Activated CD8-positive, alpha-beta memory T cell treated with anti-CD3 and anti-CD28 coated beads, Interleukin-2, amount 10 ng/mL, durations not matched to agents 7 days and 5 days (primary cell): ENCODE measurements around the gene C1orf159. TPM values are rescaled to one million over a fixed set of nuclear protein-coding genes. Genes with fewer than 3 reads are reported as not detected.
"Not testable (repeated sequence)": the region's sequence is repeated elsewhere in the genome, so short reads cannot be mapped to it uniquely, and the experiment has no call there.

Source experiments
- ATAC-seq: fragments of 150-1000 bp; cut with Tn5 transposase; one replicate; pipeline ENCODE4 v1.10.0; 2021; ENCODE audit warnings: moderate library complexity
- CTCF ChIA-PET: fragments of 350-600 bp; sonication (Branson Sonifier 250); formaldehyde crosslinking; loops from one replicate; lab custom pipeline; 2021; ENCODE audit warnings: antibody characterized with exemption; lab: Charles Lee
- DNase-seq: peaks from one replicate; pipeline ENCODE4 v3.0.0-alpha.2; 2020
- H3K27ac Mint-ChIP-seq: one replicate; pipeline ENCODE4 v1.8.0; 2021; ENCODE audit warnings: mild to moderate bottlenecking, mixed read lengths
- H3K27me3 Mint-ChIP-seq: one replicate; pipeline ENCODE4 v1.8.0; 2021; ENCODE audit warnings: mixed read lengths
- H3K36me3 Mint-ChIP-seq: one replicate; pipeline ENCODE4 v1.8.0; 2021; ENCODE audit warnings: mild to moderate bottlenecking, mixed read lengths
- H3K4me1 Mint-ChIP-seq: one replicate; pipeline ENCODE4 v1.8.0; 2021; ENCODE audit warnings: mixed read lengths
- H3K4me3 Mint-ChIP-seq: one replicate; pipeline ENCODE4 v1.8.0; 2021; ENCODE audit warnings: mild to moderate bottlenecking, moderate library complexity, mixed read lengths
- H3K9me3 Mint-ChIP-seq: one replicate; pipeline ENCODE4 v1.8.0; 2022; ENCODE audit warnings: low read depth, mixed read lengths
- total RNA-seq, 2 experiments: library from RNA; stranded (reverse); gene quantifications; one replicate each; pipeline ENCODE4 v1.2.3, GENCODE V29; 2021

The C1orf159 gene
- total RNA-seq, 2 experiments from 2014 or later: 22.9 to 23.6 TPM

DNA sequence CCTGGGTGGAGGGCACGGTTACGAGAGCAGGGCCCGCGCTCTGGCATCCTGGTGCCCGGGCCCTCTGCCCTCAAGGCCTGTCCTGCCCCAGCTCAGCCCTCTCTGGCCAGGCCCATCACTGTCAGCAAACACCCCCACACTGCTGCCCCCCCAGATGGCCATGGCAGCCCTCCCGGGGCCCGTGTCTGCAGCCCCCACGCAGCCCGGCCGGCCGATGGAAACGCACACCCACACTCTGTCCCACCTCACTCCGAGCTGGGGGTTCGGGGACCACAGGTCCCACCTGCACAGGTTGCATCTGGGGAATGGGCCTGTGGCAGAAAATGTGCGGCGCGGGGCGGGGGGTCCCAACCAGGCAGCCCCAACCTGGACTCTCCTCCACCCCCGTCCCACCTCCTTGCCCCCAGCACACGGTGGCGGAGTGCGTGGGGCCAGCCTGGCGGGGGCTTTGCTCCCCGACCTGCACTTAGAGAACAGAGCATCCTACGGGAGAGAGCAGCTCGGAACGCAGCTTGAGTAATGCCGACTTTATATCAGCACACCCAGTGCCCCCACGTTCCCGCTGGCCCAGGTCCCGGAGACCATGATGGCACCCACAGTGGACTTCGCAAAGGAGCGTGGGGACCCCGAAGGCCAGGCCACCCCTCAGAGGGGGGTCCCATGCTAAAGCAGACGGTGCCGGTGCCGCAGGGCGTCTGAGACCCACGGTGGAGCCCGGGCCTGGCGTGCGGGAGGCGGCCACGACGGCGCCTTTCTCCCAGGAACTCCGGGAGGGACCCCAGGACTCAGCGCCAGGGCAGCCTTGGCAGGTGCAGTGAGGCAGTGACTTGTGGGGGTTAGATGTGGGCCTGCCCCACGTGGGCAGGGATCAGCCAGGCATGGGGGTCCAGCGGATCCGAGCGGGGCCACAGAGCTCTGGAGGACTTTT is 34.3 kb downstream of the C1orf159 start:
- Mint-ChIP-seq H3K9me3 (no peaks in the 10 kb centered on the region), H3K27ac (no peak overlapping the region), H3K36me3 (no peaks in the 10 kb centered on the region), H3K4me1 (peaks cover 4% of the 10 kb centered on the region), H3K4me3 (no peak overlapping the region), H3K27me3 (peaks cover 5% of the 10 kb centered on the region)
- DNase-seq (no peak), ATAC-seq (no peak)
- CTCF ChIA-PET: no interaction called here

DNA sequence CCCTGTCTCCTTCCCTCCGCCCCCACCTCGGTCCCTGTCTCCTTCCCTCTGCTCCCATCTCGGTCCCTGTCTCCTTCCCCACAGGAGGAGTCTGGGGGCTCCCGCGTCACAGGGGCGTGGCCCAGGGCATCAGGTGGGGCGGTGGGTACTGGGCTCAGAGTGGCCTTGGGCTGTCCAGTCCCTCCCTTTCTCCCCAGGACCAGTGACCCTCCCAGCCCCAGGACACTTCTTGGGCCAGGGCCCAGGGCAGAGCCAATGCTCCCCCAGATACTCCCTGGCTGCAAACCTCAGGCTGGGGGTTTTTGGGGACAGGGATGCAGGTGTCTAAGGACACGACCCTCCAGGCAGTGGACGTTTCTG is 35.0 kb downstream of the C1orf159 start:
- Mint-ChIP-seq H3K4me1 (peaks cover 4% of the 10 kb centered on the region), H3K36me3 (no peaks in the 10 kb centered on the region), H3K27ac (no peak overlapping the region), H3K9me3 (no peaks in the 10 kb centered on the region), H3K4me3 (no peak overlapping the region), H3K27me3 (peaks cover 5% of the 10 kb centered on the region)
- ATAC-seq (no peak), DNase-seq (no peak)
- CTCF ChIA-PET: no interaction called here

DNA sequence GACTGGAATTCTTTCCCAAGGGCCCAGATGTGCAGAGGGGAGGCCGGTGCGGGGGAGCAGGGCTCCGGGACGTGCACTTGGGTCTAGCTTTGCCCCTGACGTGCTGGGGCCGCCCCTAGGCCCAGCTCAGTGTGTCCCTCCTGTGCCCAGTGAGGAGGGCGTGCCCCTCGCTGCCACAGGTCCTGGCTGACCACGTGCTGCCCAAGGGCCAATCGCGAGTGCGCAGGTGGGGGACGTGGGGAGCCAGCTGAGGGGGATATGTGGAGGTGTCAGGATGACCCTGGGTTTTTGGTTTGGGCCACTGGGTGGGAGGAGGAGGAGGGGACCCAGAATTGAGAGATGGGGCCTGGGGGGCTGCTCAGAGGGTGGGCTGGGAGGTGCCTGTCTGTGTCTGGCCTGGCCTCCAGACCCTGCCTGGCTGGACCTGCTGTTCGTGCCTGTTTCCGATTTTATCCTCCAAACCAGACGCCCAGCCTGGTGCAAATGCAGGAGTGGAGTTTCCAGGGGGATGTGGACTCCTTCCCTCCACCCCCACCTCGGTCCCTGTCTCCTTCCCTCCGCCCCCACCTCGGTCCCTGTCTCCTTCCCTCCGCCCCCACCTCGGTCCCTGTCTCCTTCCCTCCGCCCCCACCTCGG is 35.6 kb downstream of the C1orf159 start:
- peaks cover 5% of the 10 kb centered on the region for H3K27me3 Mint-ChIP-seq
- no peaks in the 10 kb centered on the region for H3K9me3 Mint-ChIP-seq
- DNase-seq (no peak), ATAC-seq (peak; percentile 37)
- H3K36me3 Mint-ChIP-seq: no peaks in the 10 kb centered on the region
- no peak overlapping the region for H3K4me3 Mint-ChIP-seq
- CTCF ChIA-PET: no interaction called here
- no peak overlapping the region for H3K27ac Mint-ChIP-seq
- peaks cover 4% of the 10 kb centered on the region for H3K4me1 Mint-ChIP-seq

DNA sequence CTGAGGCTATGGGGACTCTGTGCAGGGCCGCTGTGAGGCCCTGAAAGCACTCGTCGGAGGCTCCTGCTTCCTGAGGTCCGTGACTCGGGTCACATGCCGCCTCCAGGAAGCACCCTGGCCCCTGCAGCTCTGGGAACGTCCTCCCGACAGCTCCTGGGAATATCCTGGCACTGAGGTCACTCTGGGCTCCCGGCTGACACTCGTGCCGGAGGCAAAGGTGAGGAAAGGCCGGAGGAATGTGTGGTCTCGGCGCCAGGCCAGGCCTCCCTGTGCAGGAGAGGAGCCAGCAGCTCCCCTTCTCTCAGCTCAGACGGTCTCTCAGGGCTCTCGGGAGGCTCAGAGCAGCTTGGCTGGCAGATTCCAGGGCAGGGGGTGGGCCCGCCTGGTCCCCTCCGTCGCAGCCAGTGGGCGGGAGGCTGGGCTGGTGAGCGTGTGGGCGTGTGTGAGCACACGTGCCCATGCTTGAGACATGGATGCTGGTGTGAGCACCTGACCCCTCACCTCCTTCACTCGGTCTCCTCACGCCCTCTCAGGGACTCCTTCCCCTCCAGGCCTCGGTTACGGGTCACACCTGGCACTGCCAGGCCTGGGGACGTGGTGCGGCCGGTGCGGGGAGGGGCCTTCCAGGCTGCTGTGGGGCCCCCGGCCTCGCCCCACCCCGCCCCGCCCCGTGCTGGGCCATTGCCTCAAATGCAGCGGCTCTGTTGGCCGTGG is 36.3 kb downstream of the C1orf159 start:
- Mint-ChIP-seq H3K4me1 (peaks cover 4% of the 10 kb centered on the region), H3K4me3 (no peak overlapping the region), H3K27ac (no peak overlapping the region), H3K36me3 (no peaks in the 10 kb centered on the region), H3K9me3 (no peaks in the 10 kb centered on the region), H3K27me3 (peaks cover 7% of the 10 kb centered on the region)
- DNase-seq (no peak), ATAC-seq (peak; percentile 65)
- CTCF ChIA-PET: no interaction called here

DNA sequence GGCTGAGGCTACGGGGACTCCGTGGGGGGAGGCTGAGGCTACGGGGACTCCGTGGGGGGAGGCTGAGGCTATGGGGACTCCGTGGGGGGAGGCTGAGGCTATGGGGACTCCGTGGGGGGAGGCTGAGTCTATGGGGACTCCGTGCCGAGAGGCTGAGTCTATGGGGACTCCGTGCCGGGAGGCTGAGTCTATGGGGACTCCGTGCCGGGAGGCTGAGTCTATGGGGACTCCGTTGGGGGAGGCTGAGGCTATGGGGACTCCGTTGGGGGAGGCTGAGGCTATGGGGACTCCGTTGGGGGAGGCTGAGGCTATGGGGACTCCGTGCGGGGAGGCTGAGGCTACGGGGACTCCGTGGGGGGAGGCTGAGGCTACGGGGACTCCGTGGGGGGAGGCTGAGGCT is 38.5 kb downstream of the C1orf159 start:
- H3K4me3 Mint-ChIP-seq, H3K27ac Mint-ChIP-seq, H3K36me3 Mint-ChIP-seq, H3K4me1 Mint-ChIP-seq, ATAC-seq, CTCF ChIA-PET, DNase-seq, H3K27me3 Mint-ChIP-seq, H3K9me3 Mint-ChIP-seq: not testable (repeated sequence)

DNA sequence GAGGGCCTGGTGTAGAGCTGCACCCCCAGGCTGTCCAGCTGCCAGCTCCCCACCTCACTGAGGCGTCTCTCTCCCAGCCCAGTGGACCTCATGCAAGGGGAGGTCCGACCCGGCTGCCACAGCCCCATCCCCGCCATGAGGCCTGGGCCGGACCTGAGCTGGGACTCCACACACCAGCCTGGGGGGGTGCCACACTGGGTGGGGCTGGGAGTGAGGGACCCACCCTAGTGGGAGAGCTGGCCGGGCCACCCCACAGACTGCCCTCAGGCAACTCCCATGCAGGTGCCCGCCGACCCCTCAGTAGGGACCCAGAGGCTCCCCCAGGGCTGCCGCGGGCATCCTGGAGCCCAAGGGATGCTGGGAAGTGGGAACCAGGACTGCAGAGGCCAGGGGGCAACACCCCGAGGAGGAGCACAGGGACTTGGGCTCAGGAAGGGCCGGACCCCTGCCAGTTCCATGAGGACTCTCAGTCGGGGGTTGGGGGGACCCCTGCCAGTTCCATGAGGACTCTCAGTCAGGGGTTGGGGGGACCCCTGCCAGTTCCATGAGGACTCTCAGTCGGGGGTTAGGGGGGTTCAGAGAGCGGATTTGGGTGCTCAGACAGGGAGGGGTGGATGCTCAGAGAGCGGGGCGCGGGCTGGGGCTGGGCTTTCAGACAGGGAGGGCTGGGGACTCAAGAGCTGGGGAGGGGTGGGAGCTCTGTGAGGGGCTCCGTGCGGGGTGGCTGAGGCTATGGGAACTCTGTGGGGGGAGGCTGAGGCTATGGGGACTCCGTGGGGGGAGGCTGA is 40.5 kb downstream of the C1orf159 start:
- Mint-ChIP-seq H3K36me3 (no peaks in the 10 kb centered on the region), H3K9me3 (no peaks in the 10 kb centered on the region), H3K27me3 (peaks cover 7% of the 10 kb centered on the region), H3K4me3 (no peak overlapping the region), H3K27ac (no peak overlapping the region), H3K4me1 (peaks cover 4% of the 10 kb centered on the region)
- ATAC-seq: no peak
- CTCF ChIA-PET: no interaction called here
- DNase-seq: no peak

DNA sequence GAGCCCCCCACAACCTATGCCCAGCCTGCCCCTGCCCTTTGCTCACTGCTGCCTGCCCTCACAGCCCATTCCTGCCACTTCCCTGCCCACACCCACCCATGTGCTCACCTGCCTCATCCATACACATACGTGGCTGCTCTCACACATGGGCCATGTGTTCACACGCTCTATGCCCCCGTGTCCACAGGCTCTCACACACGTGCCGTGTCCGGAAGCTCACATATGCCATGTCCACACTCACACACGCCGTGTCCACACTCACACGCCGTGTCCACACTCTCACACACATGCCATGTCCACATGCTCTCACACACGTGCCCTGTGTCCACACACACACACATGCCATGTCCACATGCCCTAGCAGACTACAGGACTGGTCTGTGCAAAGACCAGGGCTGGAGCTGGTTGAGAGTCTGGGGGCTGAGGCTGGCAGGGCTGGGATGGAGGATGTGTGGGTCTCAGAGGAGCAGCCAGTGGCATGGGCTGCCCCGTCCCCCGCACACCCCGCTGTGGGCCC is 41.2 kb downstream of the C1orf159 start:
- H3K9me3 Mint-ChIP-seq: no peaks in the 10 kb centered on the region
- H3K4me3 Mint-ChIP-seq: no peak overlapping the region
- H3K27me3 Mint-ChIP-seq: peaks cover 10% of the 10 kb centered on the region
- no peak for DNase-seq
- CTCF ChIA-PET: interaction anchor here (1.1 kb wide), 1 partner anchor 47 kb away, joined by 3 read pairs; no protein-coding TSS in a partner anchor
- no peak overlapping the region for H3K27ac Mint-ChIP-seq
- H3K4me1 Mint-ChIP-seq: peaks cover 5% of the 10 kb centered on the region
- H3K36me3 Mint-ChIP-seq: no peaks in the 10 kb centered on the region
- ATAC-seq: no peak

DNA sequence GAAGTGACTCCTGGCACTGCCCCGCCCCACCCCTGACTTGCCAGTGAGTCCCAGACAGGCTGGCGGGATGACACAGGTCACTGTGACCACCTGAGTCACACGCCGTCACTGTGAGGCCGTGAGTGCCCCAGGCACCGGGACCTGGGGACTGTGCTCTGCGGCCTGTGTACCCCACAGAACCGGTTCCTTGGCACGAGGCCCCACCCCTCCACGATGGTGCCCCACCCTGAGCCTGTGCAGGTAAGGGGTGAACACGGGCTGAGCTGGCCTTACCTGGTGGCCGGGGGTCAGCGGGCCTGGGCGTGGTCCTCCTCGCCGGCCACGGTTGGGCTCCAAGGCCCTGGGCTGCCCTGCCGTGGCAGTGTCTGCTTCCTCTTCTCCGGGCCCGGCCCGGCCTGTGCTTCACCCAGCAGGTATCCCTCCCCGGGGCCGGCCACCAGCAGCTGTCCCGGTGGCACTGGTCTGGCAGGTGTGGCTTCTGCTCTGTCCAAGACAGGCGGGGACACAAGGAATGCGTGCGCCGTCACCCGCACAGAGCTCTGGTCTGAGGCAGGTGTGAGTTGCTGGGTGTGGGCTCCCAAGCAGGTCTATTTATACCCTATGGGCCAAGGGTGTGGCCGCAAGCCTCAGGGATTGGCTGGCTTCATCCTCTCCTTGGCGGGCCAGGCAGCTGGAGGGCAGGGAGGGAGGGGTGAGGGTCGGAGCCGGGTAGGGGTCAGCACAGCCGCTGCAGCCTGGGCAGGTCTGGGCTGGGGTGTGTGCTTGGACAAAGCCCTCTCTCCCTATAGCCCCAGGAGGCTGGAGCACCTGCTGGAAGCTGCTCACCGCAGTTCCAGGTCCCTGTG is 41.9 kb downstream of the C1orf159 start, which contains the start of gene RNF223:
TSS of gene RNF223 (minus strand) at position 564 of the 845 bp plus-strand sequence. CDS start 1,740 bp downstream, outside the sequence.
- Mint-ChIP-seq H3K27ac (no peak within 1 kb of the TSS), H3K36me3 (no peaks in the 10 kb centered on the region), H3K4me3 (no peak within 1 kb of the TSS), H3K27me3 (peaks cover 5% of the 10 kb centered on the region), H3K9me3 (no peaks in the 10 kb centered on the region), H3K4me1 (peaks cover 1% of the 10 kb centered on the region)
- ATAC-seq (no peak), DNase-seq (no peak)
- CTCF ChIA-PET: interaction anchor here (1.1 kb wide), 1 partner anchor 48 kb away, joined by 3 read pairs; no protein-coding TSS in a partner anchor

DNA sequence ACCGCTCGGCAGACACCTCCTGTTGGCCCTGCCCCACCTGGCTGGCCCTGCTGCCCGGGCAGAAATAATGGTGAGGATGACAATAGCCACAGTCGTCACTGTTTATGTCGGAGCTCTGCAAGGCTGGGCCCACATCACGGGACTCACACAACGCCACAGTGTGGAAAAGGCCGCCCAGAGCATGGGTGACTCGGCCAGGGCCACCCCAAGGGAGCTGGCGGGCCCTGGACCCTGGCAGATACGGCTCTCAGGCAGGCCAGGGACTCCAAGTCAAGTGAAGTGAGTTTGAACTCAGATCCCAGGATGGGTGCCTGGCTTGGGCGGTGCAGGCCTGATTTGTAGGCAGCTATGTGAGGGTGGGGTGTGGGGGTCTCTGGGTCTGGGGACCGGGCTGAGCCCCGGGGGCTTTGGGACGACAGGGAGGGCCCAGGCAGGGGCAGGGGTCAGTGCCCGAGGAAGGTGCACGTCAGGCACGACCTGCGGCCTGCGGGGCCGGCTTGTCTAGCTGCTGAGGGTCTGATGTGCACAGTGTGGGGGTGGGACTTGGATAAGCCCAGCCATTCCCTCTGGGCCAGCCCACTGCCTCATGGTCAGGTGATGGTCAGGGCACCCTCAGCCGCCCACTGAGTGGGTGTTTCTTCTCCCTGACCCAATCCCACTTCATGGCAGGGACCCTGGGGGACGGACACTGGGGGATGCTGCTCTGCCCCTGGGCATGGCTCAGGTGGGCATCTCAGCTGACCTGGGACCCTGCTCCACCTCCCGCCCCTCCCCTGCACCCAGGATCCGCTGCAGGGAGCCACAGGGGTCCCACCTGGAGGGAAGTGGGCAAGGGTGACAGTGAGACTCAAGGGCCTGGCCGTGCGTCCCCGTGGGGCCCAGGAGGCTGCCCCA is 42.8 kb downstream of the C1orf159 start:
- CTCF ChIA-PET: interaction anchor here (1.5 kb wide), 1 partner anchor 14 kb away, joined by 4 read pairs; no protein-coding TSS in a partner anchor
- H3K27me3 Mint-ChIP-seq: peaks cover 5% of the 10 kb centered on the region

DNA sequence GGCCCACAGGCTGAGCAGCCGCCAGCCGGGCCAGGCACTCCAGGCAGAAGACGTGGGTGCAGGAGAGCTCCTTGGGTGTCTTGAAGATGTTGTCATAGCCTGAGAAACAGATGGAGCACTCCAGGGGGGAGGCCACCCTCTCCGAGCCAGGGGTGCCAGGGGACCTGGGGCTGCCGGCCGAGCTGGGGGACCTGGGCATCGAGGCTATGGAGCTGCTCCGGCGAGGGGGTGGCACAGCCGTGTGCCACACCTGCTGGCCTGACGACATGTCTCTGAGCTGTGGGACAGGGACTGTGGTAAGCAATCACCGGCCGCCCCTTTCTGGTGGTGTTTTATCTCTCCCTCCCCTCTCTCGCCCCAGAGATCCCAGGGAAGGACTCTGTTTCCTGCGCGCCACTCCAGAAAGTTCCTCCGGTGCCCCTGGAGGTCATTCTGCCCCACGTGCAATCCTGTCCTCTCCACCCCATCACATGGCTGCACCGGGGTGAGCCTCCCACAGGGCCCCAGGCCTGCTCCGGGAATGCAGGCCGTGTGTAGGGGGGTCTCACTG is 43.5 kb downstream of the C1orf159 start:
- CTCF ChIA-PET: interaction anchor here (1.5 kb wide), 1 partner anchor 13 kb away, joined by 4 read pairs; no protein-coding TSS in a partner anchor
- Mint-ChIP-seq H3K36me3 (no peaks in the 10 kb centered on the region), H3K9me3 (no peaks in the 10 kb centered on the region), H3K27me3 (peaks cover 5% of the 10 kb centered on the region), H3K4me1 (peaks cover 4% of the 10 kb centered on the region), H3K27ac (no peak overlapping the region), H3K4me3 (no peak overlapping the region)
- DNase-seq: no peak
- ATAC-seq: no peak

More for the DNA sequence above, 42.8 kb downstream of the C1orf159 start:
- Mint-ChIP-seq H3K4me1 (peaks cover 2% of the 10 kb centered on the region), H3K36me3 (no peaks in the 10 kb centered on the region), H3K9me3 (no peaks in the 10 kb centered on the region), H3K4me3 (no peak overlapping the region), H3K27ac (no peak overlapping the region)
- no peak for DNase-seq
- ATAC-seq: no peak
